ENCODE results near the gene PRDM16.

- TF ChIP-seq CTCF (optimal IDR thresholded peaks at IDR 0.05 in 1 of 3, IDR thresholded peaks at IDR 0.05 in 1 of 3, conservative IDR thresholded peaks at IDR 0.05 in 1 of 3; ENCODE audit: extremely low read depth in 1 of 3, insufficient read depth in 2 of 3, low read length in 3 of 3) (no peak), EZH2 (IDR thresholded peaks at IDR 0.05; ENCODE audit: low read length) (no peak)
Measured at GRCh38 chr1:3423896-3424611, 355.1 kb downstream of the PRDM16 start.
